ENCODE results near the gene SOX15.

Gene SOX15

GRCh38 chr17:7538891-7539545 is 50.9 kb downstream of the SOX15 start:
- ChIA-PET CTCF (interaction anchor here (2.0 kb wide), 1 partner anchor 22 kb away, joined by 11 read pairs; no protein-coding TSS in a partner anchor), POLR2A (interaction anchor here (0.6 kb wide), 1 partner anchor 83 kb away, joined by 3 read pairs; no protein-coding TSS in a partner anchor)
- H3K36me3 ChIP-seq (ENCODE audit: control insufficient read depth in 2 of 2, insufficient read depth in 1 of 2, low read length in 2 of 2): no peaks in the 10 kb centered on the region
- H3K9me3 ChIP-seq (ENCODE audit: control insufficient read depth, insufficient read depth, low read depth, low read length): no peaks in the 10 kb centered on the region
- no peaks in the 10 kb centered on the region for H3K4me1 ChIP-seq (ENCODE audit: control insufficient read depth, insufficient read depth, low read length)
- H3K4me3 ChIP-seq (ENCODE audit: low read depth, low read length): no peak overlapping the region
- TF ChIP-seq ZFP69B (tag by site-specific recombination; IDR thresholded peaks at IDR 0.05) (no peak), ZSCAN16 (tag by site-specific recombination; IDR thresholded peaks at IDR 0.05) (no peak), ZNF148 (tag by site-specific recombination; IDR thresholded peaks at IDR 0.05; ENCODE audit: borderline replicate concordance) (no peak), ZXDB (tag by site-specific recombination; IDR thresholded peaks at IDR 0.05) (no peak), SP3 (tag by site-specific recombination; IDR thresholded peaks at IDR 0.05) (no peak)
- no peak overlapping the region for H3K27ac ChIP-seq (ENCODE audit: extremely low read depth, low read depth, low read length)
